T-helper 1 cell (primary cell): ENCODE results near the gene ZNF24.

Source experiments
- DNase-seq, 5 donors: peaks; one replicate each; pipeline ENCODE4 v3.0.0-alpha.2; 2012 to 2020
- total RNA-seq, 4 donors: gene quantifications; one replicate each; lab custom pipeline; 2026; lab: John Stamatoyannopoulos, UW

Gene ZNF24
- total RNA-seq = 117 to 150 (median 122) reads per million in 4 donors

GRCh38 chr18:35343936-35344735, at the start of gene ZNF24:
Gene ZNF24, minus strand, starts transcription at chr18:35344420. Its CDS starts 3,770 bp downstream, at chr18:35340650.
- peak; percentile 83 to 90 (median 88) for DNase-seq

DNA sequence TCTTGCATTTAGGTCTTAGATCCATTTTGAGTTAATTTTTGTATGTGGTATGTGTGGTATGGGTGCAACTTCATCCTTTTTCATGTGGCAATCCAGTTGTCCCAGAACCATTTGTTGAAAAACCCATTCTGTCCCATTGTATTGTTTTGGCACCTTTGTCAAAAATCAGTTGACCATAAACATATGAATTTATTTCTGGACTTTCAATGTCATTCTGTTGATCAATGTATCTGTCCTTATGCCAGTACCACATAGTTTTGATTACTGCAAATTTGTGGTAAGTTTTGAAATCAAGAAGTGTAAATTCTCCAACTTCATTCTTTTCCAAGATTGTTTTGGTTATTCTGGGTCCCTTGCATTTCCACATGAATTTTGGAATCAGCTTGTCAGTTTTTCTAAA, 49.5 kb upstream of the ZNF24 start:
- DNase-seq = no peak

DNA sequence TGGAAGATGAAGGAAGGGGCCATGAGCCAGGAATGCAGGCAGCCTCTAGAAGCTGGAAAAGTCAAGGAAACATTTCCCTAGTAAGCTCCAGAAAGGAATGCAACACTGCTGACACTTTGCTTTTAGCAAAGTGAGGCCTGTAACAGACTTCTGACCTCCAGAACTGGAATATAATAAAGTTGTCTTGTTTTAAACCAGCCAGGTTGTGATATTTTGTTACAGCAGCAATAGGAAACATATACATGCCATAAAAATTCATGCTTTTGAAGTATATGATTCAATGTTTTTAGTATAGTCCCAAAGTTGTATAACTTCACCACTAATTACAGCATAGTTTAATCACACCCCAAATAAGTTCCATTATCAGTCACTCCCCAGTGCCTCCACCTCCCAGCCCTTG, 48.2 kb upstream of the ZNF24 start:
- no peak for DNase-seq

- DNase-seq = no peak
These were observed 46.9 kb upstream of the ZNF24 start for GRCh38 chr18:35390951-35391700.

- no peak for DNase-seq
These were observed 44.9 kb upstream of the ZNF24 start for GRCh38 chr18:35389095-35389618.

GRCh38 chr18:35387152-35387571, 42.9 kb upstream of the ZNF24 start:
- no peak for DNase-seq

DNA sequence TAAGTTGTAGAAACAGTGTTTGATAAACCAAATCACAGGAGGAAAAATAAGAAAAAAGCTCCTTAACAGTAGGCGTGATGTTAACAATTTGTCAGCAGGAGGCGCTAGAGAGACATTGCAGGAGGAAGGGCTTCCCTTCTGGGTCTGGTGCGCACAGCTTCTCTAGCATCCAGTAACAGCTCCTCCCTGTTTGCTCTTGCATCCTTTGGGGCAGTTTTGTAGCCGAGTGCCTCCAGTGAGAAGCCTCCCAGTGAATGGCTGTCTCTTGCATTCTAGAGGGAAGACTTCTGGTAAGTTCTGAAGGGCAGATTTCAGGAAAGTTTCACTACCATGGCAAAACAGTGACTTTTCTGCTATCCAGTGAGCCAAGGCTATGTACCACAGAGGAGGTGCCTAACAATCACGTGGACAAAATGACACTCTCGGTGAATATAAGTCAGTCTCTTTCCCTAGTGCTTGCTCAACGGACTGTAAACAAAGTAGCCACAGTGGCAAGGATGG, 42.4 kb upstream of the ZNF24 start:
- DNase-seq = peak; percentile 26 to 76 (median 46)

DNA sequence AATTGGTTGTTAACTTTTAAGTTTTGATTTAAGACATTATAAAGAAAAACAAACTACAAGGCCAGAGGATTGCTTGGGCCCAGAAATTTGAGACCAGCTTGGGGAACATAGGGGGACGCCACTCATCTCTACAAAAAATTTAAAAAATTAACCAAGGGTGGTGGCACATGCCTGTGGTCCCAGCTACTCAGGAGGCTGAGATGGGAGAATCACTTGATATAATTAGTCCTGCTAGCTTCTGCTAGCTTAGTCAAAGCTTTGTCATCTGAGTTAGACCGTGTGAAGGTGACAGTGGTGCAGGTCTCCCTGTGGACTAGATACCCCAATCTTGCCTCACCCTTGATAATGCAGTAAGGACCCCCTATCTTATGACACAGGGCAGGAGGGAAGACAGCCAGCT, 38.9 kb upstream of the ZNF24 start:
- no peak for DNase-seq

GRCh38 chr18:35379421-35379820, 35.2 kb upstream of the ZNF24 start:
- no peak for DNase-seq

- DNase-seq = no peak
These were observed 34.3 kb upstream of the ZNF24 start for GRCh38 chr18:35378574-35378896.

DNA sequence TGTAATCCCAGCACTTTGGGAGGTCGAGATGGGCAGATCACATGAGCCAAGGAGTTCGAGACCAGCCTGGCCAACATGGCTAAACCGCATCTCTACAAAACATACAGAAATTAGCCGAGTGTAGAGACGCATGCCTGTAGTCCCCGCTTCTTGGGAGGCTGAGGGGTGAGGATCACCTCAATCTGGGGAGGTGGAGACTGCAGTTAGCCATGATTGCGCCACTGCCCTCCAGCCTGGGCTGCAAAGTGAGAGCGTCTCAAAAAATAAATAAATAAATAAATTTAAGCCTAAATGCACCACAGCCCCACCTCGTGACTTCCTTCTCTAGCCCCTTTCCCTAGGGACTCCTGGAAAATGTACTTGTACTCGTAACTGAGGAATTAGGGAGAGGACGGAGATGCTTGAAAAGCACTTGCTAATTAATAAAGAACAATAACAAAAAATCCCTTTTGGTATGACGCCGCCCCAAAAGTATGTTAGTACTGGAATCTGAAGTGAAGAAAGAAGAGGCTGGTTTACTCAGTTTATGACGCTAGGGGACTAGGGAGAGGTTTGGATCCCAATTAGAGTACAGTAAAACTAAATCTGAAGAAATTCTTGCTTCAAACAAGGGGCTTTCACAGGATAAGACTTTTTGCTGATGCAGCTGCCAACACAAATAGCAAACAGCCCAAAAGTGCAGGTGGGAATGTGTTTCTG, 33.8 kb upstream of the ZNF24 start:
- DNase-seq = no peak

DNA sequence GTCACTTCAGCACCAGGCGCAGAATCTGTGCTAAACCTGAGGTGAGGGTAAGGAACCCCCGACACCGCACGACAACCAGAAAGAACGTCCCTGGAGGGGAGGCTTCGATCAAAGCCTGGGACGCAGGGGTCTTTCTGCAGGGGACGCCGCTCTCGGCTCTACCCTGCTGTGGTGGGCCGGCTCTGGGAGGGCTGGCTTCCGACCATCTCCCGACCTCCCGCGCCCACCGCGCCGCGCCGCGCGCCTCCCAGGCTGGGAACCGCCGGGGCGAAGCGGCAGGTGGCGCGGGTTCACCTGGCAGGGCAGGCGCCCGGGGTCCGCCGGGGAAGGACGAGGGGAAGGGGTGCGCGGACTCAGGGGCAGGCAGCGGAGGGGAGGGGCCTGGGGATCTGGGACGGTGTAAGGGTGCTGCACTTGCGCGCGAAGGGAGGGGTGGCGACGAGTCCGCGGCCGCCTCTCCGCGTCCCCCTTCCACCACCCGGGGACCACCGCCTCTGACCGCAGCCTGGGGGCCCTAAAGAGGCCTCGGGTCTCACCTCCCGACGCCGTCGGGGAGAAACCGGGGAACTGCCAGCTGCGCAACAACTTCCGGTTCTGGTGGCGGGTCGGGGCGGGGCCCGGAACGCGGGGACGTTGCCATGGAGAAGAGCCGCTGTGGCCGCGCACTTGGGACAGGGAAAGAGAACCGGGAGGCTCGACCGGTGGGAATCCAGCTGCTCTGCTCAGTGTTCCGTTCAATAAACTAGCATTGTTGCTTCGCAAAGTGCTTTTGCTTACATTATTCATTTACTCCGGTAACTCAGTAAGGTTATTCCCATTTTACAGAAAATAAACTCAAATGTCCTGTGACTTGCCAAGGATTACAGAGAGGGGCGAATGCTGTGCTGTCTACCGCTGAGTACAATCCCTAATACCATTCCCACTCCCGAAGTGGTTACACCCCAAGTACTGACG, 32.8 kb upstream of the ZNF24 start, which contains the start of gene ZNF396:
Gene ZNF396 (minus strand): TSS at position 596 of the 954 bp plus-strand sequence. CDS start 3,045 bp downstream, outside the sequence.
- peak; percentile 27 to 66 (median 50) for DNase-seq

DNA sequence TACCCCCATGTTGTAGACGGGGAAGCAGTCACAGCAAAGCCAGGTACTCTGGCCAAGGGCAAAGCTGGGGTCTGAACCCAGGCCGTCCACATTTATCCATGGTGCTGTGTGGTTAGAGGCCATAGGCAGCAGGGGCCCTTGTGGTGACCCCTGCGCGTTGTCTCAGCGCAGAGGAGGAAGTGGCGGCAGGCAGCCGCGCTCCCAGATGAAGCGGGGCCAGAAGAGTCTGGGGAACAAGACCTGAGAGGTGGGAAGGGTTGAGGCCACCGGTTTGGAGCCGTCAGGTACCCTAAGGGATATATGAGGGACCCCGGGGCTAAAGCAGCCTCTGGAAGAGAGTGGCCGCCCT, 32.1 kb upstream of the ZNF24 start:
- DNase-seq = peak in 2 of 5 donors; percentile 8 to 19

DNA sequence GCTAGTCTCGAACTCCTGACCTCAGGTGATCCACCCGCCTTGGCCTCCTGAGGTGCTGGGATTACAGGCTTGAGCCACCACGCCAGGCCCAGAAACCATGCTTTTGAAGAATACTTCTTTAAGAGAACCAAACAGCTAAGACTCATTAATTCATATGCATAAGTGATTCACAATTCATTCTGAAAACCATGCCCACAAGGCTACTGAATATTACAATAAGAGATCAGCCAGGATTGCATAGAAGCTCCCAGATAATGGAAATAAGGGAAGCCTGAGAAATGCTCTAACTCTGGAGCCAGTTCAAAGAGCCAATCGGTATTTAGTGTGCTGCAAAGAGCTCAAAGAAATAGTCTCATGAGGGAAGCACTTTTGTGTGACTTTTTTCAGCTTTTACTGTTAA, 30.5 kb upstream of the ZNF24 start:
- no peak for DNase-seq

- DNase-seq = no peak
These were observed 27.4 kb upstream of the ZNF24 start for GRCh38 chr18:35371412-35372195.

GRCh38 chr18:35369126-35369525, 24.9 kb upstream of the ZNF24 start:
- no peak for DNase-seq

- DNase-seq = no peak
These were observed 24.4 kb upstream of the ZNF24 start for GRCh38 chr18:35368595-35368994.

GRCh38 chr18:35362531-35362930, 18.3 kb upstream of the ZNF24 start:
- no peak for DNase-seq

DNA sequence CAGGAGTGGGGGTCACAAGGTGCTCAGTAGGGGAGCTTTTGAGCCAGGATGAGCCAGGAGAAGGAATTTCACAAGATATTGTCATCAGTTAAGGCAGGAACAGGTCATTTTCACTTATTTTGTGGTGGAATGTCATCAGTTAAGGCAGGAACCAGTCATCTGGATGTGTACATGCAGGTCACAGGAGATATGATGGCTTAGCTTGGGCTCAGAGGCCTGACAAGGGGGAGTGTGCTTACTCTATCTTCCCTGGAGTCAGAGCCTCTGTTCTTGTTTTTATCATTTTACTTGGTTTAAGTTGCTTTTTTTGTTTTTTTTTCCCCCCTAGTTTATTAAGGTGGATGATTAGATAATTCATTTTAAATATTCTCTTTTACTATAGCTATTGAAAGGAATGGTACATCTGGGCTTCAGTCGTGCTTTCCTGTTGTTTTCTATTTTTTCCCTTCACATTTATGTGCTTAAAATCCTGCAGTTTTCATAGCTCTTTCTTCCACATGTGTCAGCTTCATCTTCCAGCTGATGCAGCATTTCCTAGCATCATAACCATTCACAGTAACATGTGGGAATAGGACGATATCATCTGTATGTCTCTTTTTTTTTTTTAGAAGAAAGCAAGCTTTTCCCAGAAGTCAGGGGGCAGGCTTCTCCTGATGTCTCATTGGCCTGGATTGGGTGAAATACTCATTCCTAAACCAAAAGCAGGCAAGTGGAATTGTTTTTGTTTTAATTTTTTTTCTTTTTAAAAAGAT, 17.5 kb upstream of the ZNF24 start:
- DNase-seq = no peak

- DNase-seq = peak; percentile 13 to 59 (median 43)
These were observed 11.0 kb upstream of the ZNF24 start for GRCh38 chr18:35355140-35355618.
